DMS53 (cell line): ENCODE measurements around the gene SLC45A2.

Source experiments
- DNase-seq: peaks from one replicate; lab custom pipeline; 2025; lab: John Stamatoyannopoulos, UW

Gene SLC45A2

DNA sequence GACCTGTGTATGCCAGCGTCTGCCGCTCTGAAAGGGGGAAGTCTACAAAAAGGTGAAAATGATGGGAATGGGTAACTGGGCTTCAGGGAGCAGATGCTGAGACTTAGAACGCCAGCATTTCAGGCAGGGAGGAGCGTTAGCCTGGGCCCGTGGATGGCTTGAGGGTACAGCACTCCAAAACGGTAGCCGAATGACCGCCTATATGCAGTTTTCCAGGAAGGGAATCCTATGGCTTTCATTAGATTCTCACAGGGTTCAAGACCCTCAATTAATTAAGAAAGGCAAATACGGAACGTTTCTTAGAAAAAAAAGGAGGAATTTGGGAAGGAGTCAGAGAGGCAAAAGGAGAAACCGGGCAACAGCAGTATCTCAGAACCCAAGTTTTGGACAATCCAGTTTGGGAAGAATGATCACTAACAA is 22.7 kb upstream of the SLC45A2 start:
- peak; percentile 29 for DNase-seq

DNA sequence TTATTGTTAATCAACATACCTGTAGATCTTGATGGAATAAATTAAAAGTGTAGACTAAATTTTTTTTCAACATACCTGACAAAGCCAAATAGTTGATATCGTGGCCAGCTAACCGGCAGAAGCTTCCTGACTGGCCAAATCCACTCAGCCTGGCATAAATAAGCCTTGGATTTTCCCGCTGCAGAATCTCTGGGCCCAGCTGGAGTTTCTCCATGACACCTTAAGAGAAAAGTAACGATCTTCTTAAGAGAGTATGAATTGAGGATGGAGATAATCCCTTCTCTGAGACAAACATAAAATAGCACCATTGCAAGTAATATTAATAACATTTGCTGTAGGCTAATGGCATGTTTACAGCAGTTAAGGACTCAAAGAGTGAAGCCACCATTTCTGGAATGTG is 21.2 kb upstream of the SLC45A2 start:
- DNase-seq: no peak

DNA sequence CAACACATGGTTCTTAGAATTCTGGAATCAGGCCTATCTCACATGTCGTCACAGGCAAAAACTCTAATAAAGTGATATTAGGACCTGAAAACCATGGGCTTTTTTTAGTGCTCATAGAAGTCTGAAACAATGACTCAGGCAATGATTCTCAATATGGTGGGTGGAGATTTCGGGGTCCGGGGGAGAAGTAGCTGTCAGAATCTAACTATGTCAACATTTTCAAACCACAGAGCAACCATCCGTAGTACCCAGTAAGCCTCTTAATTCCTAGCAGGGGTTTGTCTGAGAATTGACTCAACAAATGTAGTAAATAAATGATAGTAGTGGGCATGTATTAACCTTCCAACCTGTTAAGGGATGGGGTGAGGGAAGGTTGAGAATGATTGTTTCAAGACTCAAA is 20.7 kb upstream of the SLC45A2 start:
- no peak for DNase-seq

DNA sequence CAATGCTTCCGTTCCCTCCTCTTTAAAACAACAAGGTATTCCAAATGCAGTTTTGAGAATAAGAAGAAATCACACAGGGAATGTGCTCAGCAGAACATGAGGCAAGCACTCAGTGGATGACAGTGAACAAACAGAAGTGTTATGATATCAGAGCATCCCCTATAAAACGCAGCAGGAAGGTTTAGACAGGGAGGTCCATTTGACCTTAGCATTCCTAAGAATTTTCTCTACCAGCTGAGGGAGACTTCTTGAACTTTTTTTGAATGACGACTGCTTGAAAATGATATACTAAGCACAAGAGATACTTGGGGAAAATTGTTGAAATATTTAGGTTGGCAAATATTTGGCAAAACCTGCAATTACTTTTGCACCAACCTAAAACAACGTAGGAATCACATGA is 19.4 kb upstream of the SLC45A2 start:
- DNase-seq: no peak

DNA sequence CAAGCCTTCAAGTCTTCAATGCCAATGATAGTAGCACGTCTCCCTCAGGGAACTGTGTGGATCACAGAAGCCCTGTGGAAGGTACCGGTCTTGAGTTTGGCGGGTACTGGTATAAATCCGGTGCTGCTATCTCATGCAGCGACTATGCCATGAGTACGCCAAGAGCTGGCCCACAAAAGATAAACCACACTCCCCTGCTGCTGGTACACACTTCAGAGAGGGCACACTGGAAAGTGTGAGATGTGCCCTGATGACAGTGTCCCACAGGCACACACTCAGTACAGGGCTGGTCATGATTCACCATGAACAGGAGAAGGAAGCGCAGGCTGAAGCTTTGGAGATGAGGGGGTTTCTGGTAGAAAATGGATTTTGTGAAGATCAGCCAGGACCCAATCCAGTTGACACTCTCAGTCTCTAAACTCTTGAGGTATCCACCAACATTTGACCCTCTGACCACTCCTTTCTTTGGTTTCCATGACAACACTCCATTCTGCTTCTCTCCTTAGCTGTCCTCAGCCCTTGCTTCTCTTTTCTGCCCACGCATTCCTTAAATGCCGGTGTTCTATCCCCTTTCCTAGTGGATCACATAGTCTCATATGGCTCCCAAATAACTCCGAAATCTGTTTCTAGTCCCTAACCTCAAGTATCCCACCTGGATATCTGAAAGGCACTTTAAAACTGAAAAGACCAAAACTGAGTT is 18.3 kb upstream of the SLC45A2 start:
- DNase-seq: no peak

DNA sequence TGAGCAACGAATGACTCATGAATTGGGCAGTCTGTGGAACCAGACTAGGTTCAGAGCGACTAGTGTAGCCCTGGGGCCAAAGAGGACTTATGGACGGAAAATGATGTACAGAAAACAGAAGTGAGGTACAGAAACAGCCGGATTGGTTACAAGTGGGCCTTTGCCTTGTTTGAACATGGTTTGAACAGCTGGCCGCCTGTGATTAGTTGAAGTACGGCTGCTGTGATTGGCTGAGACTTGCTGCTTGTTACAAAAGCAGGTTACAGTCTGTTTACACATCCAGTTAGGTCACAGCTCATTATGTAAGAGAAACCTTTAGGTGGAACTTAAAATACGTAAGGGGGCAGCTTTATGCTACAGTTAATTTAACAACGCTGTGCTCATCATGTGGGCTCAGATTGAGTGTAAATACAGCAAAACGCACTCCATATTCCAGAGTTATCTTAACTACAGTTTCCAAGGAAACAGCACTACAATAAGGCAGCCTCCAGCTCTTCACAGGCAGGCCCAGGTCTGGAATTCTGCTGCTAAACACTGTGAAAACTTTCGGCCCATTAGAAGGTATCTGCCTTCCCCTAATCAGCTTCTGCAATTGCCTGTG is 16.8 kb upstream of the SLC45A2 start:
- peak; percentile 95 for DNase-seq

DNA sequence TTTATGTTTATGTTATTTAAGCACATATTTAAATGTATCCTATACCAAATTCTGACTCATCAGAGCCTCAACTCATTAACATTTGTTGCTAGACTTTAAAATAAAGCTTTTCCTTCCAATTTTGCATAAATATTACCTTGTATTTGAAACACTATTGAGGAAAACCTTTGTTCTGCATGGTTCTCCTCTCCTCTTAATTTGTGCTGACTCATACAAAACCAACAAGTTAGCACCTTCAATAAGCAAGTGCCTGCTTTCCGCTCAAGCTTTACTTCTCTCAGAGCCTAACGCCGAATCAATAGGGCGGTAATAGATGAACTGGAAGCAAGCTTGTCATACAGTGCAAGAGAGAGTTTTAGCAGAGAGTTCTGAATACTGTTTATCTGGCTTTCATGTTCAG is 15.5 kb upstream of the SLC45A2 start:
- DNase-seq: no peak

DNA sequence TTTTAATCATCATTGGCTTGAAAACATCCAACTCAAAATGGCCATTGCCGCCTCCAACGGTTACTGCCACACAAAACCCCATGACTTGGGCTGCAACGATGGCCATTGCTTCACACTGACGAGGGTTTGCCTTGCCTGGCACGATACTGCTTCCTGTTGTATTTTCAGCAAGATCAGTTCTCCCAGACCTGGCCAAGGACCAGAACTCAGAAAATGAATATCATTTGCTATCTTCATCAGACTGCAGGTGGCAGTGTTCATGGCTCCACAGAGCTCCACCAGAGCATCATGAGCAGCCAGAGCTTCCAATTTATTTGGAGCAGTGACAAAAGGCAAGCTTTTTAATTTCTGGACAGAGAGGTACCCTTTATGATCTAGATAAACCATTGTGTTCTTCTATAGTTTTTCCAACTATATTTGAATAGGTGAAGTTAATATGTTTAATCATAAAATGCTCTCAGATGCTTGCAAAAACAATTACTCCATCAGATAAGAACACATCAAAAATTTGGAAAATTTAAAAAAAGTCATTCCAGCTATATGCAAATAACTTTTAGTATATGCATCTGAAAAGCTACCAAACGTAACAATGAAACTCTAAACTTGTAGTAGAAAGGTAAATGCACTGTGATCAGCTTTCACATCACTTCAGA is 13.0 kb upstream of the SLC45A2 start:
- peak; percentile 80 for DNase-seq

DNA sequence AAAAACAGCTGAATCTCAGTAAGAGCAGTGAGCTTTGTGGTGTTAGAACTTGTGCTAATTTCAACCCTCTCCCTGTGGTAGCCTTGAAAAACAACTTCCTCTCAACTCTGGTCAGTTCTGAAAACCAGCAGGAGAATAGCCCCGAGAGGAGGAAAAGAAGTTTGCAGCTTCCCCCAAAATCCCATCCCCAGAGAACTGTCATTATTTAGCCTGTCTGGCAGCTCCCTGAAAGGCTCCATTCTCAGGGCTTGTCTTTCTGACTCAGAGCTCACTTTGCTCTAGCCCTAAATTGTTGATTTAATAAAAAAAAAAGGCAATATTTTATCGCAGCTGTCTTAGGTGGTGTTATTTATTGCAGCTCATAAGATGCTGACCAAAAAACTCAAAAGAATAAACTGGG is 11.4 kb upstream of the SLC45A2 start:
- no peak for DNase-seq

DNA sequence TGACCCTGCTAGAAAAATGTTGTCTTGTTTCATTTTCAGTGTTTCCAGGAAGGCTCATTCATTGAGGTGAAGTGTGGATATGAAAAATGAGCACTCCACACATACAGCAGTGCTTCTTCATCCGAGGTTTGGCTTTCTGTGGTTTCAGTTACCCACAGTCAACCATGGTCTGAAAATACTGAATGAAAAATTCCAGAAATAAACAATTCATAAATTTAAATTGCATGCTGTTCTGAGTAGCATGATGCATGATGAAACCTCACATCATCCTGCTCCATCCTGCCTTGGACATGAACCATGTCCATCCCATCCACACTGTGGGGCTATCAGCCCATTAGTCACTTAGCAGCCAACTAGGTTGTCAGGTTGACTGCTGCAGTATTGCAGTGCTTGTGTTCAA is 10.4 kb upstream of the SLC45A2 start:
- DNase-seq: no peak

DNA sequence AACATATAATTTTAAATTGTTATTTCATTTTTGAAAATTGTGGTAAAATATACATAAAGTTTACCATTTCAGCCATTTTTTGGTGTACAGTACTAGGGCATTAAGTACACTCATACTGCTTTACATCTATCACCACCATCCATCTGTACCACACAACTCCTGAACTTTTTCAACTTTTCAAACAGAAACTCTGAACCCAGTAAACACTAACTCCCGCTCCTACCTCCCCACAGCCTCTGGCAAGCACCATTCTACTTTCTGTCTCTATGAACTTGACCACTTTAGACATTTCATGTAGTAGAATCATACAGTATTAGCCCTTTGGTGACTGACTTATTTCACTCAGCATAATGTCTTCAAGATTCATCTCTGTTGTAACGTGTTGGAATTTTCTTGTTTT is 8.4 kb upstream of the SLC45A2 start:
- DNase-seq: no peak

DNA sequence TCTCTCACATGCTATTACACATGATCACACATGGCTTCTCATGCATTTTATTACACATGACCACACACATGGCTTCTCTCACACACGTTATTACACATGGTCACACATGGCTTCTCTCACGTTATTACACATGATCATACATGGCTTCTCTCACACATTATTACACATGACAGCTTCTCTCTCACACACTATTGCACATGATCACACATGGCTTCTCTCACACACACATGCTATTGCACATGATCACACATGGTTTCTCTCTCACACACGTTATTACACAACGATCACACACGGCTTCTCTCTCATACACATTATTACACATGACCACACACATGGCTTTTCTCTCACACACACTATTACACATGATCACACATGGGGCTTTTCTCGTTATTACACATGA is 954 bp upstream of the SLC45A2 start:
- no peak for DNase-seq

DNA sequence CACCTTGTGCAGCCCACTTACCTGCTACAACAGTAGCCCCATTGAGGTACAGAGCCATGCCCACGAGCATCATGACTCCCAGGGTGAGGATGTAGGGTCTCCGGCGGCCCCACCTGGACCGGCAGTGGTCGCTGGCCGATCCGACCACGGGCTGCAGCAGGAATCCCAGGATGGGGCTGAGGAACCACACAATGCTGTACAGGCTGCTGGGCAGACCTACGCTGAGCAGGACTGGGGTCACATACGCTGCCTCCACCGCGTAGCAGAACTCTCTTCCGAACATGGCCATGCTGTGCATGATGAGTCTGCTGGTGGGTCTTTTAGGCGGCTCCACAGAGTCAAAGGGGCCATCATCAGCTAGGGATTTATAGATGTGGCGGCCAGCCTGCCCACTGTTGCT is 315 bp downstream of the SLC45A2 start:
- no peak for DNase-seq

DNA sequence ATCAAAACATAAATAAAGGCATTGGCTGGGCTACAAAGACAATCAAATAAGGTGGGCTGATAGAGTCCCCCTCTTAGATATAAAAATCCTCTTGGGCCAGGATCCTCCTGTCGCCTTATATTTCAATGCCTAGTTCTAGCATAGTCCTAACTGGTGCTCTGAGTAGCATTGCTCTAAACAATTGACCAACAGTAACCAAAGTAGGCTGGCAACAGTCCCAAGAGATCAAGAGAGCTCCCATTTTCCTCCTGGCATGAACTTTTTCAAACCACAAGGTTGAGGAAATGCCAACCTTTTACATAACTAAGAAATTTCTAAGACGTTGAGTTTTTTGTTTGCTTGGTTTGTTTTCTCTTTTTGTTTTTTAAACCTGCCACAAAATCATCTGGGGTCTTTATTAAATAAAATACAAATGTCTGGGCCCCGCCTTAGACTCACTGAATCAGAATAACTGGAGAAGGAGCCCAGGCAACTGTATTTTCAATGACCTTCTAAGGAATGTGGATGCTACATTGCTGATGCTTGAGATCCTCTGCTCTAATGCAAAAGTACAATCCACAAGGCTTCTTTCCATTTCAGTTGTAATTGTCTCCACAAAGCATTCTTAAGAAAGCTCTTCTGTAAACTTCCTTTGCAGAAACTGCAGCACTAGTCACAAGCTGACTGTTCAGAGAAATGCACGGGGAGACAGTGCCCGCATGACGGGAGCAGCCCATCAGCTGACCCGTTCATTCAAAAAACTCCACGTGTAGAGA is 2.9 kb downstream of the SLC45A2 start:
- no peak for DNase-seq

DNA sequence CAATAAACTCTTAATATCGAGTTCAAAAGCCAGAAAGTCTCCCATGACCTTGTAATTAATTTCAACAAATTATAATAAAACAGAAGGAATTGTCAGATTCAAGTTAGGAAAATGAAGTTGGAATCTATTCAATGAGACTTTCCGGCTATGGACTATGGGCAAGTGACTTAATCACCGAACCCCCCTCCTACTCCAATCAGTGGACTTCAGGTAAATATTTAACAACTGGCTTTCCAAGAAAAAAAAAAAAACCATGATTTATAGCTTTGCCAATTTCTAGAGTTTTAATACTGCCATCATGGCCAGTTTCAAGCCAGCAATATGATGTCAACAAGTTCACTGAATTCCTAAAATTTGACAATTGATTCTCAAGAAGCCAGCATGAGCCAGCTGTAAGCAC is 4.5 kb downstream of the SLC45A2 start:
- DNase-seq: no peak

DNA sequence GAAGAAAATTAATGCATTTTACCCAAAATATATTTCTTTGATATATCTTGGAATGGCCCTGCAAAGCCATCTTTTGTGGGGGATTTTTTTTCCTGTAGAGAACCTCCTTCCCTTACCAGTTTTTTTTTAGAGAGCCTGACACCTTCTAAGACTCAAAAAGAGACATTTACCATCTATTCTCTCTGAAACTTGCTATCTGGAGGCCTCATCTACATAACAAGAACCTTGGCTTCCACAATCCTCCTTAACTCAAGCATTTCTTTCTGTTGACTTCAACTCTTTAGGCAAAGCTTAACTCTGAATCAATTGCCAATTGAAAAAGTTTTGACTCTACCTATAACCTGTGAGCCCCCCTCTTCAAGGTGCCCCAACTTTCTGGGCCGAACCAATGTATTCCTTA is 6.2 kb downstream of the SLC45A2 start:
- DNase-seq: no peak

DNA sequence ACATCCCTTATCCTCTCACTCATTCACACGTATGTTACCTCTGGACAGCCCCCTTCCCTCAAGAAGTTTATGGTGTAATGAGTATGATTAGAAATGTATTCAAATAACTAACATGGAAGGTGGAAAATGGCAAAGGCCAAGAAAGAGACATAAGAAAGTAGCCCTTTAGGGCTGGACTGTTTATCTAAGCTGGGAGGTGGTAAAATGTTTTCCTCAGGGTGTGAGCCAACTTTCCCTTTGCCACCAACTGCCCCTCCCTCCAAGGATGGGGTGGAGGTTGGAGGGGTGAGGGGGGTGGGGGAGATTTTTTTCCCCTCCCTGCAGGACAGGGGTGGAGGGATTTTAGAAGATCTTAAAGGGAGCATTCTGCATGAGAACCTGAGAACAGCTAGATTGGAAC is 8.2 kb downstream of the SLC45A2 start:
- no peak for DNase-seq

DNA sequence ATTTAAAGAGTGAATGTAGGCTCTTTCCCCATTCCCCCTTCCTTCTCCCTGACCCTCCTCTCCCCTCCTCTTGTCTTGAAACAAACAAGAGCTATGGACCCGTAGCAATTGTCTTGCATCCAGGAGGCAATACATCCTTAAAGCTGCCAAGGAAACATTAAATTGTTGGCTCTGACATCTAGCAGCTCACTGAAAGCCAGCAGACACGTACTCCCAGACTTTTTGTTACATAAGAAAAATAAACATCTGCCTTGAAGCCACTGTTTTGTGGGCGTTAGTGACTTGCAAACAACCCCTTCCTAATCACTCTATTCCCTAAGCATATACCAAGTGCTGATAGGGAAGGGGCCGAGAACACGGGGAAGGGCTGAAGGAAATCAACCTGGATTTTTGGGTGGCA is 8.6 kb downstream of the SLC45A2 start:
- DNase-seq: no peak

DNA sequence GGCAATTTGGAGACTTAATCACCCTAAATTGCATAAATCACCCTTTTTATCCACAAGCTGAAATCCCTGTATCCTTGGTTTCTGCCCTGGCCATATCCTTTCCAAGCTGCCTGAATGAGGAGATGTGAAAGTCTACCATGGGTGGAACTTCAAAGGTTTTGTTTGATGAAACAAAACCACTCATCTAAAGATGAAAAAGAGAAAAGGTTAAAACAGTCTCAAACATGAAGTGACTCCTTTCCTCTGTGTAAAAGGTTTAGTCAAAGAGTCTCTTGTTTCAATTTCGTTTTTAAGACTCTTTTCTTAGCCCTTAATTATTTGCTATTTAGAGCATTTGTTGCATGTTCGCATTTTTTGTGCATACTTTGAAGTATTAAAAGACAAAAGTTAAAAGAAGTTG is 11.2 kb downstream of the SLC45A2 start:
- no peak for DNase-seq

DNA sequence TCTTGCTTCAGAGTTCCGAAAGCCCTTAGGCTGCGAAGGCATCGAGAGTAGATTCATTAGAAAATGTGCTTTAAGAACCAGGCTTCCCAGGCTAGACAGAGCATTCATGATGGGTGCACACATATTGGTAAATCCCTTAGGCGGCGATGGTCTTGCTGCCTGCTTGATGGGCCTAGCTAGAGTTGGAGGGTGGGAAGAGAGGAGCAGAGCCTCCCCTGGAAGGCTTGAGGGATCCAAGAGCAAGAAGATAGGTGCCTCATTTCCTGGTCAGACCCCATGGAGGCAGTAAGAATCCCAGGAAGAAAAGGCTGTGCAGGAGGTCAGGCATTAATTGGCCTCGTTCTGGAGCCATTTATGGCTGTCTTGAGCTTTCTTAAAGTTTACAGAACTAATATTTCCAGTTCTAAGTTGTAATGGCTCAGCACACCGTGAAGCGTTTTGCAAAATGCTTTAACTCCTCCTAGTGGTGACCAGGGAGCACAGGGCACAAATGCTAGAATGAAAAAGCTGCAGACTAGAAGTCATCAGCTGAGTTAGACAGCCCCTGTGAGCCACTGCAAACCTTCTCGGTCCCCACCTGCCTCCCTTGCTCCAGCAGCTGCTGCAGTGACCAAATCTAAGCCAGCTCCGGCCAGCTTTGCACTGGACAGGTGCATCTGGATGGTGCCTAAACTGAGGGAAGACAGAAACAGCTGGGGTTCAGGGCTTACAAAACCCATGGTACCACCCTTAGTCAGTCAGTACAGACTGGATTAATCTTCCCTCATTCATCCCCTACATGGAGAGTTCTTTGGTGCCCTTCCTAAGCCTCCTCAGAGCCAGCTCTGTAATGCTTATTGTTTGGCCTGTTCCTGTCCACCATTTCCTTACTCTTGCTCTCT is 14.7 kb downstream of the SLC45A2 start:
- peak; percentile 30 for DNase-seq

DNA sequence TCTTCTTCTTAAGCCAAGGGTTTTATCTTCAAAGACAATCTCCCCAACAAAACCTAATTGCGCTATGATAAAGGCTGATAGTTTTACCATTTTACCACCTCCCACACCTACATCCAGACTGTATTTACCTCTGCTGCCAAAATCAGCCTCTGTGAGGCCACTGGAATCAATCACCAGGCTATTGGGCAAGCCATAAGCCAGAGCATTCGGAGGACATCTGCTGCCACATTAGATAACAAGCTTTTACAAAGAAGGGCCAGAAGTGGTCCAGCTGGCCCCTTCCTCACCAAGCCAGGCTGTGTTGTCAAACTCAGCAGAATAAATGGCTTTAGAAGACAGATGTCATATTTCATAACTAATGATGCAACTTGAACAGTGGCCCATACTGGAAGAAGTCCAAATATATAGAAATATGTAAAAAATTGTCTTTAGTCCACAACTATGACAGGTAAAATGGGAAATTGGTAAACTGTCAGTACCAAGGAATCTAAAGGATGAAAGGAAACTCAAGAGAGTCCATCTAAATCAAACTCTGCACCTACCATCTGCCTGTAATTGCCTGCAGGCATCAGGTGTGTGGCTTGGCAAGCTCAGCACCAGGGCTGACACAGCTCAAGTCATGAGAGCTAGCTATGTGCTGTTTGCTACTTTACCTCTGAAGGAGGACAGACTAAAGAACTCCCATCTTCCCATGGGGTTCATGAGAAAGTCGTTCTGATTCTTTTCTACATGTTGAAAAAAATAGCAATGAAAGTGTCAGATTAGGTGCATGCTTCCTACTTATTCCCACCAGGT is 16.1 kb downstream of the SLC45A2 start:
- no peak for DNase-seq
